ENCODE measurements around the gene TBCE. TPM values are rescaled to one million over a fixed set of nuclear protein-coding genes. Genes with fewer than 3 reads are reported as not detected.
A peak's percentile ranks its signal among the peaks of the same experiment; 100 is the strongest.

Gene TBCE
- total RNA-seq, 6 donors from 2014 or later, result 20.8 to 77.5 (median 26.5) TPM

- Histone ChIP-seq H3K36me3 (peaks cover 0 to 48% (median 7%) of the 10 kb centered on the region in 4 donors), H3K4me3 (no peak overlapping the region), H3K27me3 (no peaks in the 10 kb centered on the region), H3K27ac (peak overlapping the region in 3 of 4 donors; percentile 26 to 55 (median 52)), H3K9me3 (no peaks in the 10 kb centered on the region), H3K4me1 (peaks cover 13 to 21% (median 16%) of the 10 kb centered on the region in 4 donors)
- 52 to 64% methylated on average over 4 of the region's 4 CpGs for WGBS, 2 donors
- no peak for TF ChIP-seq POLR2A (IDR thresholded peaks at IDR 0.05)
- TF ChIP-seq POLR2AphosphoS5 (IDR thresholded peaks at IDR 0.05), result no peak
- TF ChIP-seq EP300 (IDR thresholded peaks at IDR 0.05), result no peak
- no peak for TF ChIP-seq CTCF (IDR thresholded peaks at IDR 0.05)
- ATAC-seq (ENCODE audit: low FRiP score in 2 of 2) (no peak), DNase-seq (no peak)
Measured at GRCh38 chr1:235336903-235337302, 30.3 kb upstream of the TBCE start.

DNA sequence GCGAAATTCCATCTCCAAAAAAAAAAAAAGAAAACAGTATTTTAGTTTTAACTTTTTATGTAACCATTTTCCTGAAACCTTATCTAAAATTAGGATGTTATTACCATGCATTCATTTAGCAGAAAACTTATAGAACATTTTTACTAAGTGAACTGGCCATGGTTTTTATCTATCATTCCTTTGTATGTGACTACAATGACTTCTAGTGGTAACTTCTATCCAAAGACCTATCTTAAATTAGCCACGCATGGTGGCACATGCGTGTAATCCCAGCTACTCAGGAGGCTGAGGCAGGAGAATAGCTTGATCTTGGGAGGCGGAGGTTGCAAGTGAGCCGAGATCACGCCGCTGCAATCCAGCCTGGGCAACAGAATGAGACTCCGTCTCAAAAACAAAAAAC is 27.5 kb upstream of the TBCE start:
- no peak for DNase-seq
- H3K36me3 ChIP-seq, result peaks cover 0 to 62% (median 17%) of the 10 kb centered on the region in 4 donors
- no peaks in the 10 kb centered on the region for H3K9me3 ChIP-seq
- H3K4me3 ChIP-seq, result no peak overlapping the region
- no peak for ATAC-seq (ENCODE audit: low FRiP score in 2 of 2)
- H3K27ac ChIP-seq, result no peak overlapping the region
- no peaks in the 10 kb centered on the region for H3K27me3 ChIP-seq
- WGBS, 2 donors, result 83 to 86% methylated on average over 8 of the region's 8 CpGs
- TF ChIP-seq POLR2AphosphoS5 (IDR thresholded peaks at IDR 0.05) (no peak), CTCF (IDR thresholded peaks at IDR 0.05) (no peak), EP300 (IDR thresholded peaks at IDR 0.05) (no peak), POLR2A (IDR thresholded peaks at IDR 0.05) (no peak)
- peaks cover 9 to 16% (median 9%) of the 10 kb centered on the region in 4 donors for H3K4me1 ChIP-seq

- WGBS, 2 donors, result 52 to 58% methylated on average over 1 of the region's 1 CpG
- H3K9me3 ChIP-seq, result no peaks in the 10 kb centered on the region
- H3K4me3 ChIP-seq, result no peak overlapping the region
- ATAC-seq (ENCODE audit: low FRiP score in 2 of 2) (no peak), DNase-seq (no peak)
- no peak for TF ChIP-seq EP300 (IDR thresholded peaks at IDR 0.05)
- TF ChIP-seq POLR2AphosphoS5 (IDR thresholded peaks at IDR 0.05), result no peak
- TF ChIP-seq CTCF (IDR thresholded peaks at IDR 0.05), result no peak
- no peak for TF ChIP-seq POLR2A (IDR thresholded peaks at IDR 0.05)
- H3K4me1 ChIP-seq, result peaks cover 8 to 15% (median 9%) of the 10 kb centered on the region in 4 donors
- no peak overlapping the region for H3K27ac ChIP-seq
- no peaks in the 10 kb centered on the region for H3K27me3 ChIP-seq
- H3K36me3 ChIP-seq, result peaks cover 0 to 55% (median 23%) of the 10 kb centered on the region in 4 donors
Measured at GRCh38 chr1:235341334-235341733, 25.9 kb upstream of the TBCE start.

GRCh38 chr1:235342039-235342438 is 25.2 kb upstream of the TBCE start:
- no peak for DNase-seq
- H3K36me3 ChIP-seq, result peaks cover 0 to 49% (median 24%) of the 10 kb centered on the region in 4 donors

More at GRCh38 chr1:235342039-235342438, 25.2 kb upstream of the TBCE start:
- no peaks in the 10 kb centered on the region for H3K27me3 ChIP-seq
- H3K9me3 ChIP-seq, result no peaks in the 10 kb centered on the region
- no peak overlapping the region for H3K27ac ChIP-seq
- no peak for ATAC-seq (ENCODE audit: low FRiP score in 2 of 2)
- H3K4me1 ChIP-seq, result peaks cover 1 to 8% (median 2%) of the 10 kb centered on the region in 4 donors
- 70 to 73% methylated on average over 6 of the region's 6 CpGs for WGBS, 2 donors
- no peak overlapping the region for H3K4me3 ChIP-seq
- TF ChIP-seq POLR2AphosphoS5 (IDR thresholded peaks at IDR 0.05) (no peak), CTCF (IDR thresholded peaks at IDR 0.05) (no peak), POLR2A (IDR thresholded peaks at IDR 0.05) (no peak), EP300 (IDR thresholded peaks at IDR 0.05) (no peak)

Data from upper lobe of left lung (tissue), 6 donors.